Neural progenitor cell (in vitro differentiated cells): ENCODE data around the gene CRYBB3. TPM values are rescaled to one million over a fixed set of nuclear protein-coding genes. Genes with fewer than 3 reads are reported as not detected.

Experiments
- DNase-seq: peaks from one replicate; pipeline ENCODE4 v3.0.0-alpha.2; 2016; ENCODE audit warnings: low spot score
- H2AFZ ChIP-seq: fragments of 200-600 bp; sonication (generic); replicated peaks from 2 replicates; pipeline ENCODE4 v1.6.1; 2016; ENCODE audit warnings: antibody characterized with exemption
- H3F3A ChIP-seq: fragments of 200-600 bp; sonication (generic); 2 replicates; pipeline ENCODE4 v1.6.1; 2016; ENCODE audit warnings: antibody characterized with exemption, low read depth
- H3K27ac ChIP-seq: fragments of 200-600 bp; sonication (generic); 2 replicates; pipeline ENCODE4 v1.5.1; 2016; ENCODE audit warnings: mild to moderate bottlenecking
- H3K27me3 ChIP-seq: fragments of 200-600 bp; sonication (generic); 2 replicates; pipeline ENCODE4 v1.6.1; 2016; ENCODE audit warnings: mild to moderate bottlenecking, moderate library complexity
- H3K36me3 ChIP-seq: fragments of 200-600 bp; sonication (generic); 2 replicates; pipeline ENCODE4 v1.5.1; 2016
- H3K4me1 ChIP-seq: fragments of 200-600 bp; sonication (generic); 2 replicates; pipeline ENCODE4 v1.6.1; 2016; ENCODE audit warnings: mixed run types
- H3K4me2 ChIP-seq: fragments of 200-600 bp; sonication (generic); 2 replicates; pipeline ENCODE4 v1.6.1; 2016
- H3K4me3 ChIP-seq: fragments of 200-600 bp; sonication (generic); 2 replicates; pipeline ENCODE4 v1.5.1; 2016
- H3K79me2 ChIP-seq: fragments of 200-600 bp; sonication (generic); 2 replicates; pipeline ENCODE4 v1.6.1; 2016; ENCODE audit warnings: low read depth
- H3K9ac ChIP-seq: fragments of 200-600 bp; sonication (generic); 2 replicates; pipeline ENCODE4 v1.6.1; 2016
- H3K9me3 ChIP-seq: fragments of 200-600 bp; sonication (generic); 2 replicates; pipeline ENCODE4 v1.5.1; 2016; ENCODE audit warnings: low read depth
- H4K20me1 ChIP-seq: fragments of 200-600 bp; sonication (generic); 2 replicates; pipeline ENCODE4 v1.6.1; 2016; ENCODE audit warnings: low read depth
- H3K27ac Mint-ChIP-seq: 3 replicates; pipeline ENCODE4 v1.8.0; 2021; ENCODE audit warnings: mixed read lengths
- H3K27me3 Mint-ChIP-seq: 2 replicates; pipeline ENCODE4 v1.8.0; 2022; ENCODE audit warnings: low read depth, mild to moderate bottlenecking, inconsistent platforms, moderate library complexity, mixed read lengths; ENCODE audit not compliant: insufficient read depth
- H3K36me3 Mint-ChIP-seq: 3 replicates; pipeline ENCODE4 v1.8.0; 2021; ENCODE audit warnings: mixed read lengths
- H3K4me1 Mint-ChIP-seq: 3 replicates; pipeline ENCODE4 v1.8.0; 2021; ENCODE audit warnings: mixed read lengths
- H3K4me3 Mint-ChIP-seq: 3 replicates; pipeline ENCODE4 v1.8.0; 2021; ENCODE audit warnings: mild to moderate bottlenecking, moderate library complexity, mixed read lengths
- H3K9me3 Mint-ChIP-seq: 3 replicates; pipeline ENCODE4 v1.8.0; 2020; ENCODE audit warnings: mixed read lengths
- EZH2 ChIP-seq: fragments of 200-600 bp; sonication (generic); IDR thresholded peaks from 2 replicates; pipeline ENCODE4 v1.6.1; 2017; ENCODE audit warnings: antibody characterized with exemption, mild to moderate bottlenecking, moderate library complexity
- EZH2phosphoT487 ChIP-seq: fragments of 200-600 bp; sonication (generic); IDR thresholded peaks from 2 replicates; pipeline ENCODE4 v1.6.1; 2017; ENCODE audit warnings: antibody characterized with exemption
- total RNA-seq: library from RNA; depleted of rRNA; stranded (reverse); fragments of >200 nt; gene quantifications from 2 replicates; pipeline ENCODE4 v1.2.3, GENCODE V29; 2015; ENCODE audit warnings: low replicate concordance
- TF ChIP-seq, protein P1 (sequence below): fragments of 200-600 bp; sonication (generic); IDR thresholded peaks from 2 replicates; pipeline ENCODE4 v1.5.1; 2017; ENCODE audit warnings: antibody characterized with exemption, mild to moderate bottlenecking

Gene CRYBB3
- total RNA-seq, 1 donor from 2014 or later: not detected

DNA sequence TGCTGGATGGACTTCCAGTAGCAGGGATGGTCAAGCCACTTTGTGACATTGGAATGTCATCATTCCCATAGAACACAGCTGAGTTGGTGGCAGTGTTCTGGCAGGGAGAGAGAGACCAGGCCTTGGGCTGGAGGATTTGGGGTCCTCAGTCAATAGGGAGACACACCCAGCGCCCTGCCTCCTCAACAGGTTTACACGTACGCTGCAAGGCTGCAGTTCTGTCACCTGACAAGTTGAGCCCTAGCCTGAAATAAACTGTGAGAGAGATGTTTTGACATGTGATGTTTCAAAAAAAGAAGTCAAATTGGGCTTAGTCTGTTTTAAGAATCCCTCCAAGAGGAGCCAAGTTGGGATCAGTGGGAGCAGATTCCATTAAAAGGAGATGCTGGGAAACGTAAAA, 42.9 kb upstream of the CRYBB3 start:
- Histone ChIP-seq H2AFZ (no peak overlapping the region), H3K9ac (no peak overlapping the region), H3K36me3 (no peaks in the 10 kb centered on the region), H3K27ac (no peak overlapping the region), H3K79me2 (peaks cover 4% of the 10 kb centered on the region), H4K20me1 (peaks cover 35% of the 10 kb centered on the region), H3K27me3 (no peaks in the 10 kb centered on the region), H3K4me1 (peaks cover 4% of the 10 kb centered on the region), H3F3A (peaks cover 16% of the 10 kb centered on the region), H3K9me3 (no peaks in the 10 kb centered on the region), H3K4me2 (no peak overlapping the region), H3K4me3 (no peak overlapping the region)
- no peak for TF ChIP-seq EZH2
- TF ChIP-seq EZH2phosphoT487: no peak
- TF ChIP-seq, protein P1, sequence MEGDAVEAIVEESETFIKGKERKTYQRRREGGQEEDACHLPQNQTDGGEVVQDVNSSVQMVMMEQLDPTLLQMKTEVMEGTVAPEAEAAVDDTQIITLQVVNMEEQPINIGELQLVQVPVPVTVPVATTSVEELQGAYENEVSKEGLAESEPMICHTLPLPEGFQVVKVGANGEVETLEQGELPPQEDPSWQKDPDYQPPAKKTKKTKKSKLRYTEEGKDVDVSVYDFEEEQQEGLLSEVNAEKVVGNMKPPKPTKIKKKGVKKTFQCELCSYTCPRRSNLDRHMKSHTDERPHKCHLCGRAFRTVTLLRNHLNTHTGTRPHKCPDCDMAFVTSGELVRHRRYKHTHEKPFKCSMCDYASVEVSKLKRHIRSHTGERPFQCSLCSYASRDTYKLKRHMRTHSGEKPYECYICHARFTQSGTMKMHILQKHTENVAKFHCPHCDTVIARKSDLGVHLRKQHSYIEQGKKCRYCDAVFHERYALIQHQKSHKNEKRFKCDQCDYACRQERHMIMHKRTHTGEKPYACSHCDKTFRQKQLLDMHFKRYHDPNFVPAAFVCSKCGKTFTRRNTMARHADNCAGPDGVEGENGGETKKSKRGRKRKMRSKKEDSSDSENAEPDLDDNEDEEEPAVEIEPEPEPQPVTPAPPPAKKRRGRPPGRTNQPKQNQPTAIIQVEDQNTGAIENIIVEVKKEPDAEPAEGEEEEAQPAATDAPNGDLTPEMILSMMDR: no peak
- Mint-ChIP-seq H3K27ac (no peak overlapping the region), H3K9me3 (no peaks in the 10 kb centered on the region), H3K4me1 (peaks cover 10% of the 10 kb centered on the region), H3K4me3 (no peak overlapping the region), H3K27me3 (peaks cover 5% of the 10 kb centered on the region), H3K36me3 (no peaks in the 10 kb centered on the region)
- no peak for DNase-seq

DNA sequence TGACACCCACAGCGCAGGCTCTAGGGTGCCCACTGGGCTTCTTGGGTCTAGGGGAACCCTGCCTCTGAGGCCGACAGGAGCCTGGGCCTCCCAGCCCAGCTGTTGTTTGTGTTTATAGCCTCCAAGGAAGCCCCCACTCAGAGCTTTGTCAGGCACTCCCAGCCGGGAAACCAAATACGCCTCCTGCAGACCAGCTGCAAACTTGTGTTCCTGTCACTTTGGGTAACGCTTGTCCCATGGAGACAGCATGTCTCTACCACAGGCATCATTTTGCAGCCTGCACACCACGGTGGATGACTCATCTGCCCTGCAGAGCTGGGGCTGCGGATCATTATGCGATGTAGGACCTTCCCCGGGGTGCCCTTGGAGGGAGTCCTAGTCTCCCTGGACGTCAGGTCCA, 40.6 kb upstream of the CRYBB3 start:
- no peaks in the 10 kb centered on the region for H3K36me3 ChIP-seq
- H3K4me3 ChIP-seq: no peak overlapping the region
- peaks cover 41% of the 10 kb centered on the region for H4K20me1 ChIP-seq
- peaks cover 4% of the 10 kb centered on the region for H3K79me2 ChIP-seq
- TF ChIP-seq, protein P1: no peak
- no peak for TF ChIP-seq EZH2
- TF ChIP-seq EZH2phosphoT487: no peak
- H3K4me2 ChIP-seq: no peak overlapping the region
- H3K9me3 ChIP-seq: no peaks in the 10 kb centered on the region
- H3K9me3 Mint-ChIP-seq: no peaks in the 10 kb centered on the region
- no peaks in the 10 kb centered on the region for H3K36me3 Mint-ChIP-seq
- H3K9ac ChIP-seq: no peak overlapping the region
- no peaks in the 10 kb centered on the region for H3K27me3 ChIP-seq
- H3K27ac Mint-ChIP-seq: no peak overlapping the region
- H3F3A ChIP-seq: peaks cover 13% of the 10 kb centered on the region
- H3K4me3 Mint-ChIP-seq: no peak overlapping the region
- no peak overlapping the region for H2AFZ ChIP-seq
- DNase-seq: no peak
- H3K4me1 Mint-ChIP-seq: peaks cover 10% of the 10 kb centered on the region
- peaks cover 2% of the 10 kb centered on the region for H3K27me3 Mint-ChIP-seq
- H3K4me1 ChIP-seq: peaks cover 4% of the 10 kb centered on the region
- H3K27ac ChIP-seq: no peak overlapping the region

DNA sequence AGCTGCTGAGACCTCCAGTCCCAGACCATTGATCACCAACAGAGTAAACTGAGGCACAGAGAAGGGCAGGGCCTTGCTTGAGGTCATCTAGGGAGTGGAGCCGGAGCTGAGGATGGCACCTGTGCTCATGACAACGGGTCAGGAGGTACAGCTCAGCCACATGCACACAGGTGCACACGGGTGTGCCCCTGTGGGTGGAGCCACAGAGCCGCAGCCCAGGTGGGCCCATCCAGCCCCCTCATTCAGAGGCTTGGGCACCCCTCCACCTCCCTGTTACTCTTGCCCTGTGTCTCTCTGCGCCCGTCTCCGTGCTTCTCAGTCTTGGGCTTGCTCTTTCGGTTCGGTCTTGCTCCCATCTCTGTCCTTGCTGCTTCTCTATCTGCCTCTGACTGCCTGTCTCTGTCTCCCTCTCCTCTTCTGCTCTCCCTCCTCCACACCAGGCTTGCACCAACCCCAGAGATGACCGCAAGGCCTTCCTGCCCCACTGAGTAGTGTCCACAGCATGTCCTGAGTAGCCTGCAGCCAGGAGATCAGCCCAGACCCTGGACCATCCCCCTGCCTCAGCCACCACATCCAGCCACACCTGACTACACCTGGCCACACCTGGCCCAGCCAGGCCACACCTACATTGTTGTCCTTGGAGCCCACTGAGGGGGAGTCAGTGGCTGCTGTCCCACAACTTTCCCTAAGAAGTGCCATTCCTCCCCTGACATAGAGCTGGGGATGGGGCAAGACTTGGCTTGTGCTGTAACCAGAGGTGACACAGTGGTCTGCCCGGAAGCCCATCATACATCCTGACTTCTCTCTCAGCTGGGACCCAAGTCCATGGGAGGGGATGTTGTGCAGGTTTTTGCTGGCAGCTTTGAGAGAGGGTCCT, 39.3 kb upstream of the CRYBB3 start:
- Histone ChIP-seq H3K4me3 (no peak overlapping the region), H3K36me3 (no peaks in the 10 kb centered on the region), H3K4me1 (no peaks in the 10 kb centered on the region), H3F3A (peaks cover 1% of the 10 kb centered on the region), H4K20me1 (peaks cover 37% of the 10 kb centered on the region), H3K79me2 (peaks cover 3% of the 10 kb centered on the region), H3K4me2 (no peak overlapping the region), H3K27me3 (no peaks in the 10 kb centered on the region), H2AFZ (no peak overlapping the region), H3K27ac (no peak overlapping the region), H3K9ac (no peak overlapping the region), H3K9me3 (no peaks in the 10 kb centered on the region)
- Mint-ChIP-seq H3K4me3 (no peak overlapping the region), H3K9me3 (no peaks in the 10 kb centered on the region), H3K4me1 (peaks cover 3% of the 10 kb centered on the region), H3K27me3 (peaks cover 2% of the 10 kb centered on the region), H3K36me3 (no peaks in the 10 kb centered on the region), H3K27ac (no peak overlapping the region)
- no peak for TF ChIP-seq EZH2
- no peak for TF ChIP-seq EZH2phosphoT487
- TF ChIP-seq, protein P1: no peak
- no peak for DNase-seq
